Cardiac muscle cell (in vitro differentiated cells and primary cell): ENCODE data around the gene LRFN2. TPM values are rescaled to one million over a fixed set of nuclear protein-coding genes. Genes with fewer than 3 reads are reported as not detected.
A peak's percentile ranks its signal among the peaks of the same experiment; 100 is the strongest.

Source experiments
- DNase-seq, 2 donors: peaks; one replicate each; pipeline versions ENCODE4 v3.0.0 to v3.0.0-alpha.2; 2010 to 2017; ENCODE audit warnings: low read depth in 1 of 2, low spot score in 1 of 2
- H3K27ac ChIP-seq: fragments of 200-600 bp; sonication (generic); 2 replicates; pipeline ENCODE4 v1.5.1; 2016
- H3K27me3 ChIP-seq: fragments of 200-600 bp; sonication (generic); 2 replicates; pipeline ENCODE4 v1.6.0; 2016; ENCODE audit warnings: control low read depth
- H3K36me3 ChIP-seq: fragments of 200-600 bp; sonication (generic); 2 replicates; pipeline ENCODE4 v1.5.1; 2016; ENCODE audit warnings: control low read depth
- H3K4me1 ChIP-seq: fragments of 200-600 bp; sonication (generic); 2 replicates; pipeline ENCODE4 v1.8.1; 2017; ENCODE audit warnings: low read depth, mild to moderate bottlenecking, mixed run types
- H3K4me3 ChIP-seq: fragments of 200-600 bp; sonication (generic); 2 replicates; pipeline ENCODE4 v1.5.1; 2016; ENCODE audit warnings: mild to moderate bottlenecking
- H3K9me3 ChIP-seq: fragments of 200-600 bp; sonication (generic); 2 replicates; pipeline ENCODE4 v1.5.1; 2017; ENCODE audit warnings: low read depth, mild to moderate bottlenecking, control low read depth
- polyA plus RNA-seq: library from polyadenylated mRNA; unstranded; fragments of >200 nt; fragmentation: Nextera tagmentation; extraction: Ambion mirVana; gene quantifications from 2 replicates; pipeline ENCODE4 v1.2.1, GENCODE V29; 2016
- total RNA-seq: library from RNA; depleted of rRNA; stranded (reverse); fragments of >200 nt; gene quantifications from 2 replicates; pipeline ENCODE4 v1.2.3, GENCODE V29; 2016
- TF ChIP-seq, protein P1 (sequence below): IDR thresholded peaks from 2 replicates; pipeline ENCODE4 v1.5.1; 2012; ENCODE audit warnings: low read depth, mild to moderate bottlenecking, low read length

Gene LRFN2
- total and polyA plus RNA-seq, 2 experiments from 2014 or later: 0.15 TPM; not detected in 1

GRCh38 chr6:40606981-40607380 is 19.8 kb upstream of the LRFN2 start:
- Histone ChIP-seq H3K36me3 (no peaks in the 10 kb centered on the region), H3K4me3 (no peak overlapping the region), H3K4me1 (peaks cover 7% of the 10 kb centered on the region), H3K27ac (no peak overlapping the region), H3K27me3 (peaks cover 24% of the 10 kb centered on the region), H3K9me3 (no peaks in the 10 kb centered on the region)
- no peak for DNase-seq
- TF ChIP-seq, protein P1, sequence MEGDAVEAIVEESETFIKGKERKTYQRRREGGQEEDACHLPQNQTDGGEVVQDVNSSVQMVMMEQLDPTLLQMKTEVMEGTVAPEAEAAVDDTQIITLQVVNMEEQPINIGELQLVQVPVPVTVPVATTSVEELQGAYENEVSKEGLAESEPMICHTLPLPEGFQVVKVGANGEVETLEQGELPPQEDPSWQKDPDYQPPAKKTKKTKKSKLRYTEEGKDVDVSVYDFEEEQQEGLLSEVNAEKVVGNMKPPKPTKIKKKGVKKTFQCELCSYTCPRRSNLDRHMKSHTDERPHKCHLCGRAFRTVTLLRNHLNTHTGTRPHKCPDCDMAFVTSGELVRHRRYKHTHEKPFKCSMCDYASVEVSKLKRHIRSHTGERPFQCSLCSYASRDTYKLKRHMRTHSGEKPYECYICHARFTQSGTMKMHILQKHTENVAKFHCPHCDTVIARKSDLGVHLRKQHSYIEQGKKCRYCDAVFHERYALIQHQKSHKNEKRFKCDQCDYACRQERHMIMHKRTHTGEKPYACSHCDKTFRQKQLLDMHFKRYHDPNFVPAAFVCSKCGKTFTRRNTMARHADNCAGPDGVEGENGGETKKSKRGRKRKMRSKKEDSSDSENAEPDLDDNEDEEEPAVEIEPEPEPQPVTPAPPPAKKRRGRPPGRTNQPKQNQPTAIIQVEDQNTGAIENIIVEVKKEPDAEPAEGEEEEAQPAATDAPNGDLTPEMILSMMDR: no peak

GRCh38 chr6:40606526-40606925 is 19.4 kb upstream of the LRFN2 start:
- Histone ChIP-seq H3K36me3 (no peaks in the 10 kb centered on the region), H3K27ac (no peak overlapping the region), H3K4me3 (no peak overlapping the region), H3K27me3 (peaks cover 24% of the 10 kb centered on the region), H3K4me1 (peaks cover 7% of the 10 kb centered on the region), H3K9me3 (no peaks in the 10 kb centered on the region)
- TF ChIP-seq, protein P1: no peak
- no peak for DNase-seq

DNA sequence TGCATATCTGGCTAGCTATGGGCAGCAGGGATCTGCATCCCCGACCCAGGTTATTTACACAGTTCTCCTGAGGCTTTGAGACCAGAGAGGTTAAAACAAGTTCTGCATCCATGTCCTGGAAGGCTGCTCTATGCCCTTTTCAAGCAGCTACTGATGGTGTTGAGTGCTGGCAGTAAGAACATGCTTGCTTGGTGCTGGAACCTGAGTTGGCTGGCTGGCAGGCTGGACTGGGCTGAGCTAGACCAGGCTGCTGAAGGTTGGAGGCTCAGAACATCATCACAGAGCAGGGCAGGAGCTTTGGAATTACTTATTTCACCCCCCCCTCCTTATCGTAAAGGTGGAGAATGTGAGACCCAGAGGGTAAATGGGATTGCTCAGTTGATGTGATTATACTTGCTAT is 16.9 kb upstream of the LRFN2 start:
- H3K4me3 ChIP-seq: no peak overlapping the region
- peaks cover 21% of the 10 kb centered on the region for H3K27me3 ChIP-seq
- H3K27ac ChIP-seq: no peak overlapping the region
- no peaks in the 10 kb centered on the region for H3K9me3 ChIP-seq
- DNase-seq: no peak
- TF ChIP-seq, protein P1: no peak
- H3K4me1 ChIP-seq: peaks cover 7% of the 10 kb centered on the region
- no peaks in the 10 kb centered on the region for H3K36me3 ChIP-seq

- TF ChIP-seq, protein P1: no peak
- DNase-seq: peak in 1 of 2 donors; percentile 49
- peaks cover 33% of the 10 kb centered on the region for H3K27me3 ChIP-seq
Measured at GRCh38 chr6:40599555-40599954, 12.4 kb upstream of the LRFN2 start.

GRCh38 chr6:40598516-40598915 is 11.4 kb upstream of the LRFN2 start:
- H3K4me1 ChIP-seq: no peaks in the 10 kb centered on the region
- no peak overlapping the region for H3K27ac ChIP-seq
- no peak for DNase-seq
- H3K4me3 ChIP-seq: no peak overlapping the region
- no peaks in the 10 kb centered on the region for H3K9me3 ChIP-seq
- TF ChIP-seq, protein P1: no peak
- H3K27me3 ChIP-seq: peaks cover 35% of the 10 kb centered on the region
- H3K36me3 ChIP-seq: no peaks in the 10 kb centered on the region

More at GRCh38 chr6:40599555-40599954, 12.4 kb upstream of the LRFN2 start:
- Histone ChIP-seq H3K4me1 (no peaks in the 10 kb centered on the region), H3K27ac (no peak overlapping the region), H3K9me3 (no peaks in the 10 kb centered on the region), H3K4me3 (no peak overlapping the region), H3K36me3 (no peaks in the 10 kb centered on the region)

GRCh38 chr6:40597301-40597700 is 10.1 kb upstream of the LRFN2 start:
- no peak for DNase-seq
- TF ChIP-seq, protein P1: no peak
- no peak overlapping the region for H3K27ac ChIP-seq
- H3K4me1 ChIP-seq: no peaks in the 10 kb centered on the region
- no peak overlapping the region for H3K4me3 ChIP-seq
- no peaks in the 10 kb centered on the region for H3K9me3 ChIP-seq
- H3K36me3 ChIP-seq: no peaks in the 10 kb centered on the region
- peaks cover 37% of the 10 kb centered on the region for H3K27me3 ChIP-seq
